Stimulated activated CD4-positive, alpha-beta T cell treated with anti-CD3 and anti-CD28 coated beads, Interleukin-4, amount 100 ng/mL, for 48 hours (primary cell): ENCODE data around the gene RASSF7.

Experiments
- DNase-seq, 2 donors: peaks; one replicate each; pipeline ENCODE4 v3.0.0-alpha.2; 2020; ENCODE audit warnings: low read depth in 2 of 2

The RASSF7 gene

DNA sequence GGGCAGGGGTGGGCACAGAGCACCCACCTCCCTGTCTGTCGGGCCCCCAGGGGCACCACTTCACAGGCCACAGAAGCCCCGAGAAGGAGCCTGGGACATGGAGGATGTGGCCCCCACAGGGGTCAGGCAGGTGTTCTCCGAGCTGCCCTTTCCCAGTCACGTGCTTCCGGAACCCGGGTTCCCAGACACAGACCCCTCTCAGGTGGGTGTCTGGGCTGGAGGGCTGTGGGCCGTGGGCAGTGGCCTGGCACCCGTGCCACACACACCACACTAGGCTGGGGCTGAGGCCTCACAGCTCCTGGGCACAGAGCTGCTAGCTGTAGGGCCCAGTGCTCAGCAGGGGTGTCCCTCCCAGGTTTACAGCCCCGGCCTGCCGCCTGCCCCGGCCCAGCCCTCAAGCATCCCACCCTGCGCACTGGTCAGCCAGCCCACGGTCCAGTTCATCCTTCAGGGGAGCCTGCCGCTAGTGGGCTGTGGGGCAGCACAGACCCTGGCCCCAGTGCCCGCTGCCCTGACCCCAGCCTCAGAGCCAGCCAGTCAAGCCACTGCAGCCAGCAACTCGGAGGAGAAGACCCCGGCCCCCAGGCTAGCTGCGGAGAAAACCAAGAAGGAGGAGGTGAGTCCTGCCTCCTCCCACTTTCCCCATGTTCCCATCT lies 49.5 kb downstream of the RASSF7 start:
- DNase-seq, result no peak

DNA sequence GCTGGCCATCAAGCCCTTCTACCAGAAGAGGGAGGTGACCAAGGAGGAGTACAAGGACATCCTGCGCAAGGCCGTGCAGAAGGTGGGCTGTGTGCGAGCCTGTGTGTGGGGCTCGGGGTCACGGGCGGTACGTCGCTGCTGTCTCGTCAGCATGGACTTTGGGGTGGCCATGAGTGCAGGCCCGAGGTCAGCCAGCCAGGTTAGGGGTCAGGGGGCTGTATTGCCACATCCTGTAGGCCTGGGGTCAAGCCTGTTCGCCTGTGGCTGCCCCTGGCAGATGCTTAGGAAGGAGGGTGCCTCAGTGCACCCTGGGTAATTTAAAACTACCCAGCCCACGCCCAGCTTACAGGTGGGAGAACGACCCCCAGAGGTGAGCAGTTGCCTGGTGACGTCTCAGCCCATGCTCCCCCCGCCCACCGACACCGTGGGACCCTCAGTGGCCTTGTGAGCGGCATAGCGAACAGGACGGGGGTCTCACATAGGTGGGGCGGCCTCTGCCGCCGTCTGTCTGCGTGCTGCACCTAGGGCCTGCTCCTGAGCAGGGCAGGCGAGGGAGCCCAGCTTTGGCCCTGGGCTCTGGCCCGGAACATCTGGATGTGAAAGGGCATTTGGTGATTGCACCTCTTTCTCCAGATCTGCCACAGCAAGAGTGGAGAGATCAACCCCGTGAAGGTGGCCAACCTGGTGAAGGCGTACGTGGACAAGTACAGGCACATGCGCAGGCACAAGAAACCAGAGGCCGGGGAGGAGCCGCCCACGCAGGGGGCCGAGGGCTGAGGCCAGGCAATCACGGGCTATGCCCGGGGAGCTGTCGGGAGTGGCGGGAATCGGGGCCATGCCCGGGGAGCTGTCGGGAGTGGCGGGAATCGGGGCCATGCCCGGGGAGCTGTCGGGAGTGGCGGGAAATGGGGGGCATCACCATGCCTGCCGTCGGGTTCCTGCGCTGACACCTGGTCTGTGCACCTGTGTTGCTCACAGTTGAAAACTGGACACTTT lies 50.5 kb downstream of the RASSF7 start:
- DNase-seq, result no peak

DNA sequence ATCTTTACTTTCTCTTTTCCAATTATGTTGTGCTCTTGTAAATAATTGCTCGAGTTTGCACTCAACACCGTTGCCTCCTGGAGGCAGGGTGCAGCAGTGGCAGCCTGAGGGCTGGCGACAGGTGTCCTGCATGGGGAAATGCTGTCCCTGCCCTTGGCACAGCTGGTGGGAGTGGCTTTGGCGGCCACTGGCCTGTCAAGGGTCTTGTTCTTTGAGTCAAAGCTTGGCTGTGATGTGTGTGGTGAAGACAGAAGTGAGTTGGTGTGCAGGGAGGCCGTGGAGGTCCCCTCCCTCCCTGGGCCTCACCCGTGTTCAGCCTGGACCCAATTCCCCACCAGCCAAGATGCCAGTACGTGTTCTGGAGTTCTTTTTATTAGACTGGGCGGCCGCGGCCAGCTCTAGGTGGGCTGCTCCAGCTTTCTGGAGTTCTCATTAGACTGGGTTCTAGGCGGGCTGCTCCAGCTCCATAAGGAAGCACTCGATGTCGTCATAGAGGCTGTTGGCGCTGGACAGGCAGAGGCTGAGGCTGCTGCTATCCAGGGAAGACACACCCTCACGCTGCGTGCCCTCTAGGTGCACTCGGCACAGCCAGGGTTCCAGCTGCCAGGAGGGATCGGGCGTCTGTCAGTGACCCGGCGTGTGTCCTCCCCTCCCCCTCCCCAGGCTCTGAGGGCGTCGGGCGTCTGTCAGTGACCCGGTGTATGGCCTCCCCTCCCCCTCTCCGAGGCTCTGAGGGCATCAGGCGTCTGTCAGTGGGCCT lies 51.6 kb downstream of the RASSF7 start:
- DNase-seq, result no peak

DNA sequence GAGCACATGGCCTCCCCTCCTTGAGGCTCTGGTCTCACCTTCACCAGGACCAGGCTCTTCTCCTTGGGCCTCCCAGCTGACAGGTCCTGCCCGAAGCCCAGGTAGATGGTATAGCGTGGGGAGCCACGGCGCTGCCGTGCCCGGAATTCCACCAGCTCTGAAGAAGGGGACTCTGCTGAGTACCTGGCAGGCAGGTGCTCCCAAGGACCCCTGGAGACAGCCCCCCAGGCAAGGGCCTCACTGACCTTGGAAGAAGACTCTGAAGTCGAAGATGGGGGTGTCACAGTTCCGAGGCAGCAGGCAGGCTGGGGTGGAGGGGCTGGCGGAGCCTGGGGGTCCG lies 52.2 kb downstream of the RASSF7 start:
- DNase-seq, result no peak

DNA sequence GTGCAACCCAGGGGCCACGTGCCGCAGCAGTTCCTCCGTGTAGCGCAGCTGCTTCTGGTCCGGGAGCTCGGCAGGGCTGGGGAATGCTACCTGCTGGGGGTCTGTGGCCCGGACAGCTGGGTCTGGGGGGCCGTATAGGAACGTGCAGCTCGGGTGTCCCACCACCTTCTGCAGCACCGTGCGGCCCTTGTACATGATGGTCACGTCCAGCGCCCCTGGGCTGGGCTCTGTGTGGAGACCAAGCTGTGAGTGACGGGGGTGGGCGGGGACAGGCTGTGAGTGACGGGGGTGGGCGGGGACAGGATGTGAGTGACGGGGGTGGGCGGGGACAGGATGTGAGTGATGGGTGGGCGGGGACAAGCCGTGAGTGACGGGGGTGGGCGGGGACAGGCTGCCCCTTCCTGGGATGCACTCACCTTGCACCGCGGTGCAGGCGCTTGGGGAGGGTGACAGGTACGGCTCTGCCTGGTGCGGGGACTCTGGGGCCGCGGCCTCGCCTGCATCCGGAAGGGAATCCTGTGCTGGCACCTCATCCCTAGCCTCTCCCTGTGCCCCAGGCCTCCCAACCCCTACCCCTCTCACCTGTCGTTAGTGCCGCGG lies 52.7 kb downstream of the RASSF7 start:
- DNase-seq, result peak; percentile 76 to 81
